Measurements from ENCODE around the gene MB.

GRCh38 chr22:35638001-35638400 lies 20.9 kb upstream of the MB start:
- TF ChIP-seq CTCF (IDR thresholded peaks at IDR 0.05) (no peak), POLR2A (IDR thresholded peaks at IDR 0.05) (no peak), POLR2AphosphoS5 (IDR thresholded peaks at IDR 0.05) (no peak)
